HG03066 (cell line): ENCODE data around the gene RPL37.
"Not testable (repeated sequence)": the region's sequence is repeated elsewhere in the genome, so short reads cannot be mapped to it uniquely, and the experiment has no call there.

ENCODE experiments used
- ATAC-seq: cut with Tn5 transposase; IDR thresholded peaks from one replicate; pipeline ENCODE4 v1.9.1; 2021; ENCODE audit warnings: low read depth; ENCODE audit not compliant: unreplicated experiment

RPL37 gene

GRCh38 chr5:40798012-40798800, 36.8 kb downstream of the RPL37 start, which contains the start of gene PRKAA1:
PRKAA1 (minus strand) TSS chr5:40798374; CDS start chr5:40798189, 185 bp downstream.
- peak; percentile 92 for ATAC-seq

GRCh38 chr5:40797273-40798011, 37.6 kb downstream of the RPL37 start:
- ATAC-seq: peak; percentile 32

GRCh38 chr5:40796487-40796889, 38.5 kb downstream of the RPL37 start:
- ATAC-seq: no peak

GRCh38 chr5:40794877-40795276, 40.1 kb downstream of the RPL37 start:
- not testable (repeated sequence) for ATAC-seq

GRCh38 chr5:40794340-40794739, 40.7 kb downstream of the RPL37 start:
- not testable (repeated sequence) for ATAC-seq

- ATAC-seq: not testable (repeated sequence)
Observed at GRCh38 chr5:40792691-40793090, 42.3 kb downstream of the RPL37 start.

GRCh38 chr5:40791715-40792139, 43.3 kb downstream of the RPL37 start:
- ATAC-seq: no peak

GRCh38 chr5:40790947-40791593, 44.0 kb downstream of the RPL37 start:
- ATAC-seq: no peak

GRCh38 chr5:40788941-40789340, 46.1 kb downstream of the RPL37 start:
- not testable (repeated sequence) for ATAC-seq

- ATAC-seq: no peak
Observed at GRCh38 chr5:40787986-40788385, 47.0 kb downstream of the RPL37 start.

- ATAC-seq: not testable (repeated sequence)
Observed at GRCh38 chr5:40786664-40787063, 48.4 kb downstream of the RPL37 start.

GRCh38 chr5:40784916-40785315, 50.1 kb downstream of the RPL37 start:
- no peak for ATAC-seq

- ATAC-seq: no peak
Observed at GRCh38 chr5:40784027-40784653, 50.9 kb downstream of the RPL37 start.

GRCh38 chr5:40781843-40782409, 53.1 kb downstream of the RPL37 start:
- ATAC-seq: no peak

GRCh38 chr5:40780858-40781257, 54.2 kb downstream of the RPL37 start:
- no peak for ATAC-seq

- no peak for ATAC-seq
Observed at GRCh38 chr5:40780199-40780598, 54.8 kb downstream of the RPL37 start.

- no peak for ATAC-seq
Observed at GRCh38 chr5:40779561-40779960, 55.5 kb downstream of the RPL37 start.

- no peak for ATAC-seq
Observed at GRCh38 chr5:40778133-40778532, 56.9 kb downstream of the RPL37 start.

- no peak for ATAC-seq
Observed at GRCh38 chr5:40776658-40776977, 58.4 kb downstream of the RPL37 start.

GRCh38 chr5:40775846-40776657, 59.0 kb downstream of the RPL37 start:
- ATAC-seq: no peak
